GM10266 (cell line): ENCODE data around the gene HOXB3.

Experiments
- DNase-seq: peaks from one replicate; pipeline ENCODE4 v3.0.0; 2012; ENCODE audit errors: extremely low spot score
- CTCF ChIP-seq: IDR thresholded peaks from 2 replicates; pipeline ENCODE4 v1.5.1; 2012; ENCODE audit warnings: mild to moderate bottlenecking, low read depth; ENCODE audit not compliant: control insufficient read depth, insufficient read depth; ENCODE audit errors: missing control alignments

HOXB3 gene

GRCh38 chr17:48504953-48505352 lies 85.1 kb downstream of the HOXB3 start:
- no peak for DNase-seq
- no peak for TF ChIP-seq CTCF

DNA sequence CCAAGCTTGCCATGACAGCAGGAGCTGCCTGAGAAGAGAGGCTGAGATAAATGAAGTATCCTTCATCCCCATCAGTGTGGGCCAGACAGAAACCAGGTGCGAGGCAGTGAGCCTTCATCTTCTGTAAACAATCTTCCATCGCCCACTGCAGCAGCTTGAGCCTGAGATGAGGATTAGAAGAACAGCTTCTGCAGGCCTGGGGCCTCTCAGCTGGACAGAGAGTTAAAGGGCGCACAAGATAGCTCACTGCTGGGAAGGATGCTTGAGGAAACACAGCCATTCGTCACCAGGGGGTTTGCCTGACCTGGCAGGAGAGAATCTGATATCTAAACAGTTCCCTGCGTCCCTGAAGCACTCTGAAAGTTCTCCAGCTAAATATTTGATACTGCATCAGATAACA lies 86.3 kb downstream of the HOXB3 start:
- no peak for DNase-seq
- no peak for TF ChIP-seq CTCF

DNA sequence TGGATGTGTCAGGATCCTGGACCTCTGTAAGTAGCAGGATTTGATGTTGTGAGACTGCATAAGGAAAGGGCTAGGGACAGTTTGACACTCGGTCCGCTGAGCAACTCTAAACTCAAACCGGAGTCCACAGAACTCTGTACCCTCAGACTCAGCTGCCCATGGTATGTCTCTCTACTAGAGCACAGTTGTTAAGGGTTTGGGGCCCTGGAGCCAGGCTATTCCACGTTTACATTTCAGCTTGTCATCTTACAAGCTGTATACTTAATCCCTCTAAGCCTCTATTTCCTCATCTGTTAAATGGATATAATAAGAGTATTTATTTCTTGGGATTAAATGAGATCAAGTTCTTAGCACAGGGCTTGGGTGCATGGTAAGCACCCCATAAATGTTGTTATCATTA lies 87.1 kb downstream of the HOXB3 start:
- TF ChIP-seq CTCF, result no peak
- no peak for DNase-seq

DNA sequence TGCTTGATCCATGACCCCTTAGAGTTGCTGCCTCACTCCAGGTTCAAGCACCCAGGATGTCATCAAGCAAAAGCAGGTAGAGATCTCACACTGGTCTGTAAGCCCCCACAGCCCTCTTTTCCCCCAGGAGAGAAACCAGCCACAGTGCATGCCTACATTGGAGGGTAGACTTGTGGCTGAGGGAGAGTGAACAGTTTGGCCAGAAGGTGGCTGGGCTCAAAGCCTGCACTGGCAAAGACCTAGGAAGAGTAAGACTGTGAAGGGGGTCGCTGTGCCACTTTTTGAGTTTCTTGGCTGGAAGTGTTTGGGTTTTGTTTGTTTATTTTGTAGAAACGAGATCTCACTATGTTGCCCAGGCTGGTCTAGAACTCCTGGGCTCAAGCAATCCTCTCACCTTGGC lies 87.7 kb downstream of the HOXB3 start:
- TF ChIP-seq CTCF, result no peak

DNA sequence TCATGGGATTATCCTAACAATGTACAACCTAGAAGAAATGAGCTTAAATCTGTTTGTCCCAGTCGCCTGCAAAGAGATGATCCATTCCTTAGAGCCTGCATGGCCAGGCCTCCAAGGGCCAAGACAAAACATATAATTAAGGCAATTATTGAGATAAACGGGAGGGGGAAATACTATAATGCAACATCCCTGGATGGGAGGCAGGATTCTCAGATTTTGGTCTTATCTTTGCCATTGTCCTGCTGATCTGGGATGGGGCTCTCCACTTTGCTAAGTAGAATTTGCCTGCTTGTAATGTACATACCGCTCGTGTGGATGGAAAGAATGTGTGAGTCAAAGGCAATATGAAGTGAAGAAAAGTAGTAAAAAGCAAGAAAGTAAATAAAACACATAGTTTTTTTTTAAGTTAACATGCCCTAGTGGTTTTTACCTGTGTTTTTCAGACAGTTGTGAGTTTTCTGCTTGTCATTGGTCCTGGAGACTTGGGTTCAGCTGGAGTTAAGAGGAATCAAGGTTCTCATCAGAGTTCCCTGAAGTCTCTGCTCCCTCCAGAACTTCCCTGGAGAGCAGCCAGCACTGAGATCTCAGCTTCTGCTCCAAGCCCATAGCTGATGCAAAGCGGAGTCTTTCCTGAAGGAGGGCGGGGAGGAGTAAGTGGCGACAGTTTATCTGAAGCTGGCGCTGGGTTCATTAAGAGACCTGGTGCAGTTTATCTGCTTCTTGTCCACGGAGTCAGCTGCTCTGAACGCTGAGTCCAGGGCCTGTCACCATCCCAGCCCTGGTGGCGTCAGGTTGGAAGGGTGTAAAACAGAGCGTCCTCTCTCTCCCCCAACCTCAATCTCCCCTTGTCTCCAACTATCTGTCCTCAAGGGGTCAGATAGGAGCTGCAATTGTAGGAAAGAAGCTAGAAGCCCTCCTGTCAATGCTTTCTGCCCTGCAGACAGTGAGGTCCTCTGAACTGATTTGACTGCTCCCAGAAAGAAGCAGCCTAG lies 89.3 kb downstream of the HOXB3 start:
- no peak for DNase-seq
- peak; percentile 36 for TF ChIP-seq CTCF

More for the DNA sequence above, 87.7 kb downstream of the HOXB3 start:
- no peak for DNase-seq

- DNase-seq, result no peak
- no peak for TF ChIP-seq CTCF
Measured at GRCh38 chr17:48499735-48500434, 90.2 kb downstream of the HOXB3 start.

- no peak for TF ChIP-seq CTCF
- no peak for DNase-seq
Measured at GRCh38 chr17:48499248-48499647, 90.8 kb downstream of the HOXB3 start.
